ENCODE results near the gene GPC6.
"Not testable (repeated sequence)": the region's sequence is repeated elsewhere in the genome, so short reads cannot be mapped to it uniquely, and the experiment has no call there.

GPC6 gene

GRCh38 chr13:94196413-94196812 lies 969.8 kb downstream of the GPC6 start:
- DNase-seq = no peak

GRCh38 chr13:94198681-94199080 lies 972.1 kb downstream of the GPC6 start:
- no peak for DNase-seq

- no peak for DNase-seq
Measured at GRCh38 chr13:94199135-94199534, 972.5 kb downstream of the GPC6 start.

- no peak for DNase-seq
Measured at GRCh38 chr13:94201022-94201421, 974.4 kb downstream of the GPC6 start.

GRCh38 chr13:94204163-94204562 lies 977.6 kb downstream of the GPC6 start:
- DNase-seq = no peak

- DNase-seq = no peak
Measured at GRCh38 chr13:94204946-94205345, 978.3 kb downstream of the GPC6 start.

- no peak for DNase-seq
Measured at GRCh38 chr13:94205896-94206295, 979.3 kb downstream of the GPC6 start.

GRCh38 chr13:94209117-94209516 lies 982.5 kb downstream of the GPC6 start:
- no peak for DNase-seq

GRCh38 chr13:94209913-94210312 lies 983.3 kb downstream of the GPC6 start:
- not testable (repeated sequence) for DNase-seq

GRCh38 chr13:94210816-94211215 lies 984.2 kb downstream of the GPC6 start:
- no peak for DNase-seq

- DNase-seq = no peak
Measured at GRCh38 chr13:94212196-94212595, 985.6 kb downstream of the GPC6 start.

- DNase-seq = no peak
Measured at GRCh38 chr13:94214121-94214520, 987.5 kb downstream of the GPC6 start.

GRCh38 chr13:94214975-94215374 lies 988.4 kb downstream of the GPC6 start:
- no peak for DNase-seq

- DNase-seq = no peak
Measured at GRCh38 chr13:94216476-94216875, 989.9 kb downstream of the GPC6 start.

GRCh38 chr13:94217370-94217769 lies 990.8 kb downstream of the GPC6 start:
- no peak for DNase-seq

GRCh38 chr13:94218537-94218936 lies 991.9 kb downstream of the GPC6 start:
- DNase-seq = no peak

- DNase-seq = no peak
Measured at GRCh38 chr13:94218951-94219350, 992.3 kb downstream of the GPC6 start.

- DNase-seq = no peak
Measured at GRCh38 chr13:94224670-94225069, 998.1 kb downstream of the GPC6 start.

- no peak for DNase-seq
Measured at GRCh38 chr13:94227255-94227879, 1000.8 kb downstream of the GPC6 start.

GRCh38 chr13:94228763-94229162 lies 1002.2 kb downstream of the GPC6 start:
- no peak for DNase-seq

GRCh38 chr13:94232161-94232950 lies 1005.7 kb downstream of the GPC6 start:
- DNase-seq = no peak

GRCh38 chr13:94232956-94233355 lies 1006.3 kb downstream of the GPC6 start:
- no peak for DNase-seq

- no peak for DNase-seq
Measured at GRCh38 chr13:94233401-94233800, 1006.8 kb downstream of the GPC6 start.

GRCh38 chr13:94233837-94234236 lies 1007.2 kb downstream of the GPC6 start:
- DNase-seq = no peak

- DNase-seq = no peak
Measured at GRCh38 chr13:94234738-94235137, 1008.1 kb downstream of the GPC6 start.
